NCI-H146 treated with DMSO at 0.1 percent for 48 hours (cell line): ENCODE measurements around the gene PGM2.

Source experiments
- DNase-seq: peaks from one replicate; lab custom pipeline; 2025; ENCODE audit not compliant: unreplicated experiment; lab: John Stamatoyannopoulos, UW

PGM2 gene

DNA sequence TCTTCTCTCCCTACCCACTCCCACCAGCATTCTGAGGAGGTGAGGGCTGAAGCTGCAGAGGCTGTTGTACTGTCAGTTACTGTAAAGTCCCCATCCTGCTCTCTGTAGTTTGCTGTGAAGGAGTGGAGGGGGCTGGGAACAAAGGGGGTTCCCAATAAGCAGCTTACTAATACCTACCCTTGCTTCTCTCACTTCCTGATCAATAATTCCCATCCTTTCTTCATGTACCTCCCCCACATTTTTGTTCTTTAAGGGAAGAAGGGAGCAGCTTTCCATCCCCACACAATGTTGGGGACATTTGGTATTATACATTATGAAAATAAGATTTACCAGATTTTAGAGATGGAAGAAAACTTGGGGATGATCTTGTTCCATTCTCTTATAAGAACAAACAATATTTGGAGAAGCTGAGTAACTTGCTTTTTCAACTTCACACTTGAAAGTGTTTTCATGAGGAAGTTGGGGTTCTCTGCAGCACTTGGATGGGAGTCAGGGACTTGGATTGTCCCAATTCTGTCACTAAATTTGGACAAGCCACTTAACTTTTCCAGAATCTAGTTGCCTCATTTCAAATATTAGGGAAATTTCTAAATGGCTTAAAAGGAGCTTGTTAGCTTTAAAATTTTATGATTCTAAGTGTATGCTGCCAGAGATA, 69.8 kb downstream of the PGM2 start:
- DNase-seq, result no peak

DNA sequence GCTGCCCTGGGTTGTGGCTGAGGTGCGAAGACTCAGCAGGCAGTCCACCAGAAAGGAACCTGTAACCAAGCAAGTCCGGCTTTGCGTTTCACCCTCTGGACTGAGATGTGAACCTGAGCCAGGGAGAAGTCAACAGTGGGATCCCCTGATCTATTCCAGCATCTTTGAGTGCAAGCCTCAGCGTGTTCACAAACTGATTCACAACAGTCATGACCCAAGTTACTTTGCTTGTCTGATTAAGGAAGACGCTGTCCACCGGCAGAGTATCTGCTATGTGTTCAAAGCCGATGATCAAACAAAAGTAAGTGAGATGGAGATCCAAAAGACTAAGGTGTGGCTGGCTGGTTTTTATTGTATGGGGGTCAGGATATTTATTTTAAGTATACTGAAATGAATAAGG, 75.7 kb downstream of the PGM2 start:
- DNase-seq, result no peak

DNA sequence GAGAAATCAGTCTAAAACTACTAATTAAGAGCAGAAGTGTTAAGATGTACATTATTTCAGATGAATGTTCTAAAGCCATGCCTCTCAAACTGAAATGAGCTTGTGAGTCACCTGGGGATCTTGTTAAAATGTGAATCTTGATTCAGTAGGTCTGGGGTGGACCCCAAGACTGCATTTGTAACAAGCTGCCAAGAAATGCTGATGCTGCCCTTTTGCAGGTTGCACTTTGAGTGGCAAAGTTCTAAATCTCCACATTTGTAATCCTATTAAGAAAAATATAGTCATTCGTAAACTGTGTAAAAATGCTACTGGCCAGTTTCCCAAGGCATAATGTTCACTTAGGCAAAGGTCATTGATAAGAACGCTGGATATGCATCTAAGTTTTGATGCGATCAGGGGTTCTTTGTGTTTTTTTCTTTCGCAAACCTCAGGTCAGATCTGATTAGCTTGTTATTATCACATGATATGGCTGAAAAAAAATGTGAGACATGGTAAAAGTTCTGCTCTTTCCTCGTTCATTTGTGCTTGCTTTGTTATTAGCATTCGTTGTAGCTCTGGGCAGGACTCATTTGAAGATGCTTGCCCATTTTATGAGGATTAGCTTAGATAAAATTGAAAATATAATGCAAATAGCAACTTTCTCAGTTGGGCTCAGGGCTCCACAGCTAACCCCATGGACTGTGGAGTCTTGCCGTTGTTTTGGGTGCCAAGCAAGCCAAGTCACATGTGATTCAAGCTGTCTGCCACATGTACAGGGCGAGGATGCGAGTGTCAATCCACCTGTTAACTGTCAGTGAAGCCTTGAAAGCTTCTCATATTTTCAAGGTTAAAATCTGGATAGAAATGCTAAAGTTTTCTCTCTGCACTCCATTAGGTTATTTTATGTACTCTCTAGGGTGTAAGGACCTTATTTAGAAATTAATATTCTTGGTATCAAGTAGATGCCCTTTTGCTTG, 76.5 kb downstream of the PGM2 start:
- no peak for DNase-seq

DNA sequence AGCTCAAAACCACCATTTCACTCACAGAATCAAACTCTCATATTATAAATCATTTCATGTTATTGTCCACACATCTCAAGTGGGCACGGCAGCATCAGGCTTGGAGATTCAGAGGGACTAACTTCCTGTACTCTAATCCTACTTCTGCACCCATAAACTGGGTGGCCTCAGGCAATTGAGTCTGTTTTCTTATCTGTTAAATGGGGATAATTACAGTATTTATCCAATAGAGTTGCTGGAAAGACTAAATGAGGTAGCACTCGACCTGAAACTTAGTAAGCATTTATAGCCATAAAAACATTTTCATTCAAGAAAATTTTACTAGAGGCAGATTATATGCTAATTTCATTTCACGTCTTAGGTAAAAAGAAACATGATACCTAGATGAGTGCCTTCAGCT, 77.4 kb downstream of the PGM2 start:
- DNase-seq, result no peak

DNA sequence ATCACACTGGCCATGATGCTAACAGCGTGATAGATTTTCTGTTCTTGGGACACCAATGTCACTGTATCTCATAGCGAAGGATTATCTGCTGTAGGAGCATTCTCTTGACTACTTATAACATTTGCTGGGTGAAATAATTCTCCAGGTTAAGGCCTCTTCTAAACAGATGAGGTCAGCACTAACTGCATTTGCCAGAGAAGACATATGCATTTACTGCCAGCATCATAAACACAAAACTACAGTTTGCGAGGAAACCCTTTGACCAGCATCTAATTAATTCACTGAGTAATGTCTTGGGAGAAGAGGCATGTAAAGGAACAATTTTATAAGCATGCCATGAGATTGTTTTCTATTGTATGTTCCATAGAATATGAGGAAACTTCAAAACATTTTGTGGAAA, 78.3 kb downstream of the PGM2 start:
- no peak for DNase-seq

DNA sequence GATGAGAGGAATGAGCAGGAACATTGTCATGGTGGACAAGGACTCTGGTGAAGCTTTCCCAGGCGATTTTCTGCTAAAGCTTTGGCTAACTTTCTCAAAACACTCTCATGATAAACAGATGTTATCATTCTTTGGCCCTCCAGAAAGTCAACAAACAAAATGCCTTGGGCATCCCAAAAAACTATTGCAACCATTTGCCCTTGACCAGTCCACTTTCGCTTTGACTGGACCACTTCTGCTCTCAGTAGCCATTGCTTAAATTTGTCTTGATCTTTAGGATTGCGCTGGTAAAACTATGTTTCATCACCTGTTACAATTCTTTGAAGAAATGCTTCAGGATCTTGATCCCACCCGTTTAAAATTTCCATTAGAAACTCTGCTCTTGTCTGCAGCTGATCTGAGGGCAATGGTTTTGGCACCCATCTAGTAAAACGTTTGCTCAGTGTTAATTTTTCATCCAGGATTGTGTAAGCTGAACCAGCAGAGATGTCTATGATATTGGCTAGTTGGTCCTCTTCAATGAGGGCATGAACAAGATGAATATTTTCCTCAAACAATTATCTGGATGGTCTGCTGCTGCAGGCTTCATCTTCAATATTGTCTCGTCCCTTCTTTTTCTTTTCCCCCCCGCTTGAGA, 79.2 kb downstream of the PGM2 start:
- DNase-seq, result no peak

DNA sequence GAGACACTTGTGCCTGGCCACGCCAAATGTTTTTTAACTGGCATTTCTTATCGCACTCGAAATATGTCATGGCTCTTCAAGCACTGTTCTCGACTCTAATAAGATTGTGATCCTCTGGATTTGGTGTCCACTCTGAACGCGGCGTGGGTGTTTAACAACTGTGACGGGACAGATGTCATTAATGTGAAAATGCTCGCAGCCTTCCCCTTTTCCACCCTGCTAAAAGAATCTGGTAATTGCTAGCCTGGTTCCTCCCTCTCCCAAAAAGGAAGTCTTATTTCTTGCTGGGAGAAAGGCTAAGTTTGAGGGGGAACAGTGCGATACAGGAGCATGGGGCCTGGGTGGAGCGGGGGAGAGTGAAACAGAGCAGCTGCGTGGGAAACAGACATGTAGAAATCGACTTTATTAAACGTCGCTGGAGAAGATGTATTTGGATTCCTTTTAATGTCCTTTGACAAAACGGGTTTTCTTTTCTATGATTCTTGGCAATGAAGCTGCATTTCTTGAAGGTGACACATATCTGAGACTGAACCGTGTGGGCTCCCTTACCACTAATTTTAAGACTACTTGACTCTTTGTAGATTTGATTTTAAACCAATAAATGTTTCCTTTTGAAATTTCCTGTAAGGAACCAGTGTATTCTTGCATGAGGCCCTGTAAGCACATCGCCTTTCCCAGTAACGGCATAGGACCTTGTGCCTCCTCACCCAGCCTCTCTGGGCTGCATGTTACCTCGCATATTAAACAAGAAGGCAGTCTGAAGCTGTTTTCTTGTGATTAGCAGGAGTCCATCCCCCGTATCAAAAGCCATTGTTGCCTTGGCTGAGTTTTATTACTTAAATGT, 82.2 kb downstream of the PGM2 start:
- no peak for DNase-seq

DNA sequence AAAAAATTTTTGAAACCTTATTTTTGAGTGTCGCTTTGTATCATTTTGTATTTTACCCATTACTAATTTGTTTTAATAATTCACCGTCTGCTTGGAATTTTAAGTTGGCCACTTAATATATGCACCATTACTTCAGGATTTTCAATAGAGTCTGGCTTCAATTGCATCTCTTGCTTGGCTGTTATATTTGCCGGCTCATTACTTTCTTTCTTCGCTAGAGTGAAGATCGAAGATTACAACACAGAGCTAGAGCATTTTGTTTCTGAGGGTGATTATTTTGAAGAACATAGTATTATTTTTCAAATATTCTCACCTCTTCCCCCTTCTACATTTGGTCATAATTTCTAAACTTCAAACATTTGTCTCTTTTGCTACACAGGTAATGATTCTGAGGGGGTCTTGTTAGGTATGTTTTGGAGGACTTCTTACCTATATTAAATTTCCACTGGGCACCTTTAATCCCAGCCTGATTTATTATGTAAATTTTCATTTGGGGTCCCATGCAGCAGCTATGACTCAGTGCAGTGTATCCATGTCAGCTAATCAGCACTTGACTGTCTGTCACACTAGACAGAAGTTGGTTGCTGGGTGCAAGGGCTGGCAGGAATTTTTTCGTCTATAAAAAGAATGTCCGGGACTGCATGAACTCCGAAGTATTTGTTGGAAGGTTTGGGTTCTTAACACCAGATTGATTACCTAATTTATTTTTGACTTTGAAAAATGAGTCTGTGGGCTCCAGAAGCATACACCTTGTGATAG, 83.0 kb downstream of the PGM2 start:
- no peak for DNase-seq

DNA sequence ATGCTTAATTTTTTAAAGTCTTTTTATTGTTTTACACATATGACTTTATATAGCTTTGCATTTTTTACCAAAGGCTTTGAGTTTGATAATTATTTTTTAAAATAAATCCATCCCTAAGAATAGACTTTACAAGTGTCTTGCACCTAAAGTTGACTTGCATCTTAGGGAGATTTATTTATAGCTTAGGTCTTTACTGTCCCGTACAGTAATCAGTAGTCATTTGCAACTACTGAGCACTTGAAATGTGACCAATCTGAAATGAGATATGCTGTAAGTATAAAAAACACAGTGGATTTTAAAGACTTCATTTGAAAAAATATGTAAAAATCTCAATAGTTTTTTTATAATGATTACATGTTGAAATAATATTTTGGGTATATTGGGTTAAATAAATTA, 83.6 kb downstream of the PGM2 start:
- DNase-seq, result no peak
